ENCODE measurements around the gene ARHGEF4. TPM values are rescaled to one million over a fixed set of nuclear protein-coding genes. Genes with fewer than 3 reads are reported as not detected.

ARHGEF4 gene
- total and polyA plus RNA-seq, 2 donors: 7.0 to 18.2 TPM

DNA sequence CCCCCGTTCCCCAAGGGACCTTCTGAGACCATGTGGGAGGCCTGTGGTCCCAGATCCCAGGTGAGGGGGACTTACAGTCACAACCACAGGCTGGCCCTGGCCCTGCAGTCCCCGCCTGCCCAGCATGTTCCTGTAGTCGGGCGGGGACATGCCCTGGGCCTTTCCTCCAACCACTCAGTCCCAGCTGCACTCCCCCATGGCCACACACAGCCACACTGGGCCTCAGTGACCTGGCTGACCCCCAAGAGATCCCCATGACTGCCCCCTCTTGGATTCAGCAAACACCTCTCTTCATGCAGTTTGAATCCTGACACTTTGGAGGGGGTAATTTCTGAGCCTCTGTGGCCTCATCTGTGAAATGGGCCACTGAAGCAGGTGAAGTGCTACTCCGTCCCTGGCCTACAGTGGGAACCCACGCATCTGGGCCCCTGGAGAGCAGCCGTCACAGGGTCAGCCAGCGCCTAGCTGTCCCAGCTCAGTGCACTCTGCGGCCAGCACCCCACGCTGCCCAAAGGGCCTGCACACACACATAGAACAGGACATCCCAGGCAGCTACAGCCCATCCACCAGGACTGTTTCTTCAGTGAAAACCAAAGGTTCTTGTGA is 12.7 kb upstream of the ARHGEF4 start:
- no peak for DNase-seq (ENCODE audit: extremely low spot score)
- no peak overlapping the region for H3K27ac ChIP-seq (ENCODE audit: low read depth)
- 83% methylated on average over 10 of the region's 10 CpGs for WGBS
- no peak overlapping the region for H3K4me3 ChIP-seq (ENCODE audit: low read depth, low read length)
- no peaks in the 10 kb centered on the region for H3K4me1 ChIP-seq (ENCODE audit: insufficient read depth)
- H3K36me3 ChIP-seq (ENCODE audit: insufficient read depth): no peaks in the 10 kb centered on the region

DNA sequence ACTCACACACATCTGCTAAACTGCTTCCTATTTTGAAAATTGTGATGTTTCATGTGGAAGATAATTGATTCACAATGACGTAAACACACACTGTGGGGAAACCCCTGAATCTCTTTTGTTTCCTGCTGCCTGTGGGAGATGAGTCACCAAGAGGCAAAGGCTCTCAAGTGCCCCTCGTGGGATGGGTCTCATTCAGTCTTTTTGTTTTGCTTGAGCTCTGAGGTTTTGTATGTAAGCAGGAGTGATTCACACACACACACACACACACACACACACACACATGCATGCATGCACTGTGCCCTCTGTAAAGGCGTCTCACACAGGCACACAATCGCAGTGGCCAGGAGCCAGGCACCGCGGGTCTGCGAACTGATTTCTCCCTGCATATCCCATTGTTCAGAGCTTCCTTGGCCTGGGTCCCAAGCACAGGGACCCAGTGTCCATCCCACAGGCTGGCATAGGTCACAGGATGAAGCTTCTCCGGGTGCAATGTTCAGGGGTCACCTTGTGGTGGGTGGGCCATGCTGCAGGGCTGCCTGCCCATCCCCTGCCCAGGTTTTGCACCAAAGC is 12.1 kb upstream of the ARHGEF4 start:
- WGBS: 50% methylated on average over 8 of the region's 8 CpGs
- Histone ChIP-seq H3K36me3 (ENCODE audit: insufficient read depth) (no peaks in the 10 kb centered on the region), H3K27ac (ENCODE audit: low read depth) (no peak overlapping the region), H3K4me3 (ENCODE audit: low read depth, low read length) (no peak overlapping the region), H3K4me1 (ENCODE audit: insufficient read depth) (no peaks in the 10 kb centered on the region)
- DNase-seq (ENCODE audit: extremely low spot score): peak; percentile 17

DNA sequence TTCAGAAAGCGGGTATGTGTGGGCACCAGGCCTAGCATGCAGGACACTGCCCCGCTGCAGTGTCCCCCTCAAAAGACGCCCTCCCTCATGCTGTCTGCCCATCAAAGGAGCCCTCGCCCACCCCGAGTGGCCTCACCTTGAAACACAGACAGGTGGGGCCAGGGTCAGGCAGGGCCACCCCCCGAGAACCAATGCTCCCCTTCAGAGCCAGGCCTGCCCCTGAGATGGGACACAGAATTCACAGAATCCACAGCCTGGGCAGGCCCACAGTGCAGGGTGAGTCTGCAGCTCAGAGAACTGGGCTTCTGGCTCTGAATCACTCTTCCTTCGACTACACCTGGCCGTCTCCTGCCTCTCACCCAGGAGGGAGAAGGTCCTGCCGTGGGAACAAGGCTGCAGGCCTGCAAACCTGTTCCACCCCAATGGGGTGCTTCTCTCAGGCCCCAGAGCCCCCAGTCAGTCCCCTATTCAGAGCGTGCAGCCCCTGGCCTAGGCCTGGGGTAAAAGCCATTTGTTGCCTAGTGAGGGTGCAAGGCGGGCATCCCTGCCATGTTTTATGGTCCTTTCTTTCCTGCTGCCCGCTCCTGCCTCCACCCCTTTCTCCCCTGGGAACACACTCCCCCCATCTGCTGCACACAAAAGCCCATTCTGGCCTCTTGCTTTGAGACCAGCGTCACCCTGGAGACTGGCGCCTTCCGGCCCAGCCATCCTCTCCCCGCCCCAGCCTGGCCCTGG is 11.3 kb upstream of the ARHGEF4 start:
- H3K27ac ChIP-seq (ENCODE audit: low read depth): no peak overlapping the region
- 84% methylated on average over 16 of the region's 16 CpGs for WGBS
- no peaks in the 10 kb centered on the region for H3K4me1 ChIP-seq (ENCODE audit: insufficient read depth)
- no peak for DNase-seq (ENCODE audit: extremely low spot score)
- H3K4me3 ChIP-seq (ENCODE audit: low read depth, low read length): no peak overlapping the region
- no peaks in the 10 kb centered on the region for H3K36me3 ChIP-seq (ENCODE audit: insufficient read depth)

DNA sequence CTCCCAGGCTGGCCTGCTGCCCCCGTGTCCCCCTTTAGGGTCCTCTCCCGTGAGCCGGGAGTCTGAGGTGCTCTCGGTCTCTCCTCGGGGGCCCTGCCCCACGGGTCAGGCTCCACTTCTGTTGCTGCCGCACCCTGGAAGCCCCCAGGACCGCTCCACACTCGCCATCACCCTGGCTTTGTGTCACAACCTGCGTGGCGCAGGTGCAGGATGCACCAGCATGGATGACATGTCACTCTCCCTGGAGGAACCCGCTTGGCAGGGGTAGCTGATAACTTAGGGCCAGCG is 10.8 kb upstream of the ARHGEF4 start:
- WGBS: 80% methylated on average over 13 of the region's 13 CpGs
- Histone ChIP-seq H3K27ac (ENCODE audit: low read depth) (no peak overlapping the region), H3K4me1 (ENCODE audit: insufficient read depth) (no peaks in the 10 kb centered on the region), H3K4me3 (ENCODE audit: low read depth, low read length) (no peak overlapping the region), H3K36me3 (ENCODE audit: insufficient read depth) (no peaks in the 10 kb centered on the region)
- no peak for DNase-seq (ENCODE audit: extremely low spot score)

DNA sequence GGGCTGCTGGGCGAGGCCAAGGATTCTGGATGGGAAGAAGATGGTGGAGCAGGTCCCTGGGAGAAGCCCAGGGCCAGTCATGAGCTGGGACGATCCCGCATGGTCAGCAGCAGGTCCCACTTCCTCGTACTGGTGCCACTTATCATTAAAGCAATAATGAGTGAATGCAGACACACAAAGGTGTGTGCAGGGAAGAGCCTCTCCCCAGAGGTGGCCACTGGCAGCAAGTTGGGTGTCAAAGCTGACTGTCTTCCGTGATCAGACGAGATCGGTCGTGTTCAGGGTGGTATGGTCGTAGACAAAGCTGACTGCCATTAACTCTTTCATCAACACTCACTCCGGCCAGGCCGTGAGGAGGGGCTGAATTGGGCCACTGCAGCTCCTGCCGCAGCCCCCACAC is 10.3 kb upstream of the ARHGEF4 start:
- WGBS: 76% methylated on average over 12 of the region's 12 CpGs
- Histone ChIP-seq H3K4me3 (ENCODE audit: low read depth, low read length) (no peak overlapping the region), H3K4me1 (ENCODE audit: insufficient read depth) (no peaks in the 10 kb centered on the region), H3K27ac (ENCODE audit: low read depth) (no peak overlapping the region), H3K36me3 (ENCODE audit: insufficient read depth) (no peaks in the 10 kb centered on the region)
- DNase-seq (ENCODE audit: extremely low spot score): no peak

DNA sequence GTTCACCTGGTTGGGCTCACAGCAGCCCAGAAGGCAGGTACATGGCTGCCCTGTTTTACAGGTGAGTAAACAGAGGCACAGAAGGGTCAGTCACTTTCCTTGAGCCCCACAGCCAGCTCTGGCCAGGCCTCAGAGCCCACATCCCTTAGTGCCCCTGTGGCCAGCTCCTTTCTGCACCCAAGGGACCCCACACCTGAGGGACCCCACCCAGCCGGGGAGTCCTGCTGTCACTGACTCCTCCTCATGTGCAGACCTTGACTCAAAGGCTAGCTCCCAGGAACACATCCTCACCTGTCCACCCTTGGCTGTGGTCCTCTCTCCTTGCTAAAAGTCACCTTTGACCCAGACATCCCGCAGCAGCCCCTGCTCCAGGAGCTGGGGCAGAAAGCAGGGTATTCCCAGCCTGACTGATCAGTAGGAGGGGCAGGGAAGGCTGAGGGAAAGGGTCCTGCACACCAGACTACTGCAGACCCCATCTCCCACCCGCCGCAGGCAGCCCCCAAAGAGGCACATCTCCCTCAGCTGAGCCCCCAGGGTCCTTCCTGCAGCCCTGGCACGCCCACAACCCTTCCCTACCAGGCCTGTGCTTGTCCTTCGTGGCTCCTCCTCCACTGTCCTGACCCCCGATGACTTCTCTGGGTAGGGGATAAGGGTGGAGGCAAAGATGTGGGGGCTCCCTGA is 9.8 kb upstream of the ARHGEF4 start:
- DNase-seq (ENCODE audit: extremely low spot score): no peak
- no peaks in the 10 kb centered on the region for H3K36me3 ChIP-seq (ENCODE audit: insufficient read depth)
- no peak overlapping the region for H3K27ac ChIP-seq (ENCODE audit: low read depth)
- no peak overlapping the region for H3K4me3 ChIP-seq (ENCODE audit: low read depth, low read length)
- 74% methylated on average over 7 of the region's 7 CpGs for whole genome bisulfite sequencing
- no peaks in the 10 kb centered on the region for H3K4me1 ChIP-seq (ENCODE audit: insufficient read depth)

DNA sequence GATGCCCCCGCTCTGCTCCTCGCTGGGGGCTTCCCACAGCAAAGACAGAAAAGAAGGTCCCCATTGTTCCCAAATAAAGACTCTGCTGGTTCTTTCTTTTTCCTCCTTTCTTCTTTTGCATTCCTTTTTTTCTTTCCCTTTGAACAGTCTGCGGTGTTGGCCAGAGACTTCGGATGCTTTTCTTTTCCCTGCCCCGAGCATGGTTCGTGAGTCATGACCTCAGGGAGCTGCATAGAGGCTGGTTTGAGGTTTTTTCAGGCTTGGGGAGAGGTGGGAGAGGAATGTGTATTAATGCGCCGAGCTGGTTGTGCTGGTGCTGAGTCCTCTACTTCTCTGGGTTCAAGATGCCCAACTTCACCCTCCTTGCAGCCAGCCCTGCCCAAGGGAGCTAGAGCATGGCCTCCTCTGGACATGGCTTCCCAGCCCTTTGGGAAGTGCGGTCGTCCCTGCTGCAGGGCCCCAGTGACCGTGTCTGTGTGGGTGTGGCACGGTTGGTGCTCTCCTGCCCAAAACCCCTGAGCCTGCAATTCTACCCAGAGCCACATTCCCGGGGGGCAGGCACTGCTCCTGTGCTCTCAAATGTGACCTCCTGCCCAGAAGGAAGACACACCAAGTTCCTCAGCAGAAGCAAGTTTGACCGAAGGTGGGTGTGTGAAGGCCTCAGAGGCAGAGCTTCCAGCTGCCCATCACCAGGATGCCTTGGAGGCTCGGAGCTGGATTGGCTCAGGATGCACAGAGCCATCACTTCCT is 9.0 kb upstream of the ARHGEF4 start:
- Histone ChIP-seq H3K4me3 (ENCODE audit: low read depth, low read length) (no peak overlapping the region), H3K36me3 (ENCODE audit: insufficient read depth) (no peaks in the 10 kb centered on the region), H3K27ac (ENCODE audit: low read depth) (no peak overlapping the region), H3K4me1 (ENCODE audit: insufficient read depth) (no peaks in the 10 kb centered on the region)
- WGBS: 78% methylated on average over 15 of the region's 15 CpGs
- DNase-seq (ENCODE audit: extremely low spot score): no peak

DNA sequence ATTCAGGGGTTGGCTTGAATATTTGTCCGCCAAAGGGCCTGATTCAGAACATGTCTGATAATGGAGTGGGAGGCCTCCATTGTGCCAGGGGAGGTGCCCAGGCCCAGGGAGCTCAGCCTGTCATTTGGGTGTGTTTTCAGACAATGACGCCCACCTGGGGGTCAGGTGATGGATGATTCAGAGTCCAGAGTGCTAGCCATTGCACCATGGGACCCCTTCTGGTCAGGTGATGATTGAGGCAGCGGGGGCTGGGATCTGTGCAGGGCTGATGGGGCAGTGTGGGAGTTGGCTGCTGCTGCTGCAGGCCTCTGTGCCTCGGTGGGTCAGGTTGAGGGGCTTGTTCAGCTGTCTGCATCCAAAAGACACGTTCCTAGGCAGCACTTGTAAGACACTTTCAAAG is 8.3 kb upstream of the ARHGEF4 start:
- 92% methylated on average over 5 of the region's 5 CpGs for WGBS
- H3K27ac ChIP-seq (ENCODE audit: low read depth): no peak overlapping the region
- DNase-seq (ENCODE audit: extremely low spot score): no peak
- no peaks in the 10 kb centered on the region for H3K36me3 ChIP-seq (ENCODE audit: insufficient read depth)
- no peaks in the 10 kb centered on the region for H3K4me1 ChIP-seq (ENCODE audit: insufficient read depth)
- no peak overlapping the region for H3K4me3 ChIP-seq (ENCODE audit: low read depth, low read length)

DNA sequence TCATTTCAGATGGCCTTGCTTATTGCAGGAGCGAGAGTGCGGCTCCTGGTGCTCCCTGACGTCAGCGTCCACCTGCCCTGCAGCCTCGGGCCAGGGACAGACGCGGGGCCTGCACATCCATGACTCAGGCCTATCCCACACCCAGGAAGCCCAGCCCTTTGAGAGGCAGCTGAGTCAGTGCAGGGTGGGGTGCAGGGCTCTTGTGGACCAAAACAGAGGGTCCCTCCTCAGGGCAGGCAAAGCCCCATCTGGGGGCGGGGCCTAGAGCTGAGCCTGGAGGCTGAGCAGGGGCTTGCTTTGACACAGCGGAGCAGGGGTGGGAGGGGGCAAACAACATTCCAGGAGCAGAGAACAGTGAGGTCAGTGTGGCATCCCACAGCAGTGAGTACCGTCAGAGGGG is 7.7 kb upstream of the ARHGEF4 start:
- no peaks in the 10 kb centered on the region for H3K36me3 ChIP-seq (ENCODE audit: insufficient read depth)
- no peak for DNase-seq (ENCODE audit: extremely low spot score)
- no peak overlapping the region for H3K27ac ChIP-seq (ENCODE audit: low read depth)
- H3K4me1 ChIP-seq (ENCODE audit: insufficient read depth): no peaks in the 10 kb centered on the region
- no peak overlapping the region for H3K4me3 ChIP-seq (ENCODE audit: low read depth, low read length)
- 83% methylated on average over 10 of the region's 10 CpGs for WGBS

DNA sequence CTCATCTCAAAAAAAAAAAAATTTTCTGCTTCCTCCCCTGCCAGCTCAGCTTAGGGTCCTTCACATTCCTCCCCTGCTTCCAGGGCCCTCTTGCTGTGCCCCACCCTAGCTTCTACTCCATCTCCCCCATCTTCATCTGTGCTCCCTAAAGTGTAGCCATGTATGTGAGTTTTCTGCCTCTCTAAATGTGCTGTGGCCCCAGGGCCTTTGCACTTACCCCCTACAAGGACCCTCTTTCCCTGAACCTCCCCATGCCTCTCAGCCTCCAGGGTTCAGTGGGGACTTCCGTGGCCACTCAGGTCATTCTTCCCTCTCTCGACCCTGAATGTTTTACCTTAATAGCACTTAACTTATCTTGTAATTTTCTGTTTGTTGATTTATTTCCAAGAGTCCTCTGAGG is 6.2 kb upstream of the ARHGEF4 start:
- DNase-seq (ENCODE audit: extremely low spot score): no peak
- Histone ChIP-seq H3K4me1 (ENCODE audit: insufficient read depth) (no peaks in the 10 kb centered on the region), H3K4me3 (ENCODE audit: low read depth, low read length) (no peak overlapping the region), H3K36me3 (ENCODE audit: insufficient read depth) (no peaks in the 10 kb centered on the region), H3K27ac (ENCODE audit: low read depth) (no peak overlapping the region)
- WGBS: 77% methylated on average over 2 of the region's 2 CpGs

DNA sequence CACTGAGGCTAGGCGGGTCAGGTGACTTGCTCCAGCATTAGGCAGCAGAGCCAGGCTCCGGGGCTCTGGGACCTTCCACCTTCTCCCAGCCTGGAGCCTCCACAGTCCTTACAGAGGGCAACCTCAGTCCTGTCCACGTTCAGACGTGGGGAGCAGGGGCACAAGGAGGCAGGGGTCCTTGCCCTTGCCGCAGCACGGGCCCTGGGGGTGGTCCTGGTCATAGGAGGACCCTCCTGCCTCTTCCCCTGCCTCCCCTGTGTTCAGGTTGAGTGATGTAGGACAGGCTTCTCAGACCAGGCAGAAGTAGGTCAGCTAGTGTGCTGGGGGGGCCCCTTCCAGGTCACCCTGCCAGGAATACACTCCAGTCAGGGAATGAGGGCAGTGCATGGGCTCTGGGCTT is 5.4 kb upstream of the ARHGEF4 start:
- Histone ChIP-seq H3K4me1 (ENCODE audit: insufficient read depth) (no peaks in the 10 kb centered on the region), H3K27ac (ENCODE audit: low read depth) (no peak overlapping the region), H3K4me3 (ENCODE audit: low read depth, low read length) (no peak overlapping the region), H3K36me3 (ENCODE audit: insufficient read depth) (no peaks in the 10 kb centered on the region)
- no peak for DNase-seq (ENCODE audit: extremely low spot score)
- WGBS: 77% methylated on average over 6 of the region's 6 CpGs

DNA sequence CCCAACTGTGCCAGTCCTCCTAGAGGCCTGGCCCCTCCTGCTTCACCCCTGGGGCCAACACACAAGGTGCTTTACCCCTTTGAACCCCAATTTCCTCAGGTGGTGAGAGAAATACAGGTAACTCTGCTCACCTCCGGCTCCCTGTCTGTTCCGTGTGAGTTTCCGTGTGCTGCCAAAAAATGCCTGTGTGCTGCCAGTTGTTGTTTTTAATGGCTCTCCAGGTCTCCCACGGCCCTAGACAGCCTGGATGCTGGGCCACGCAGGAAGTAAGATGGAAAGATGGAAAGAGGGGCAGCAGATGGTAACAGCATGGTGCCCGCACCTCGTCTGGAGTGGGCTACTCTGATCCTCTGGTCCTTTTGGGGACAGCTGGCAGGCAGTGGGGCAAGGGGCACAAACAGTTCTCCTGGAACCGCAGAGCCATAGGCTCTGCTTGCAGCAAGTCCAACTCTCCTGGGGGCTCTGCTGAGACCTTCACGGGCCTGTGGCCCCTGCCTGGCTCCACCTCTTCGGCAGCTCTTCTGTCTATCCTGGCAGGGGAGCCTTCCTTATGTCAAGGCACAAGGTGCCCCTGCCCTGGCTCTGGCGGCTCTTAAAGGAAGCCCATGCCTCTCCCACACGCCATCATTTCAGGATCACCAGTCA is 4.3 kb upstream of the ARHGEF4 start:
- DNase-seq (ENCODE audit: extremely low spot score): no peak
- Histone ChIP-seq H3K4me3 (ENCODE audit: low read depth, low read length) (no peak overlapping the region), H3K36me3 (ENCODE audit: insufficient read depth) (no peaks in the 10 kb centered on the region), H3K4me1 (ENCODE audit: insufficient read depth) (no peaks in the 10 kb centered on the region), H3K27ac (ENCODE audit: low read depth) (no peak overlapping the region)
- WGBS: 85% methylated on average over 12 of the region's 12 CpGs
